HepG2 (cell line): ENCODE data around the gene TMEM247. TPM values are rescaled to one million over a fixed set of nuclear protein-coding genes. Genes with fewer than 3 reads are reported as not detected.
"Not testable (repeated sequence)": the region's sequence is repeated elsewhere in the genome, so short reads cannot be mapped to it uniquely, and the experiment has no call there.

ENCODE experiments used
- ATAC-seq: fragments of 200-7000 bp; cut with Tn5 transposase; 3 replicates; pipeline ENCODE4 v1.9.1; 2020; ENCODE audit warnings: mild to moderate bottlenecking, moderate library complexity
- BruUV-seq: library from RNA; stranded (reverse); fragments of 400-500 nt; replicated peaks from 2 replicates; lab custom pipeline; 2021; lab: Mats Ljungman, UMichigan
- CTCF ChIA-PET: fragments of 300-600 bp; formaldehyde crosslinking; extraction: SDS; loops from one replicate; lab custom pipeline; 2021; ENCODE audit warnings: low total read pairs, inconsistent platforms, low intra/inter-chr PET ratio; lab: Yijun Ruan, JAX
- POLR2A ChIA-PET: fragments of 350-600 bp; sonication (Branson Sonifier 250); formaldehyde crosslinking; loops from one replicate; lab custom pipeline; 2020; ENCODE audit warnings: antibody characterized with exemption, inconsistent platforms; lab: Yijun Ruan, JAX
- DNase-seq: peaks from one replicate; pipeline ENCODE4 v3.0.0-alpha.2; 2015; ENCODE audit warnings: low spot score
- FAIRE-seq: peaks from 3 replicates; lab custom pipeline; 2011; peaks lifted over from hg19 to GRCh38; lab: Jason Lieb, UNC
- H2AFZ ChIP-seq: one replicate; pipeline ENCODE4 v1.6.1; 2011; ENCODE audit warnings: low read length, inconsistent platforms
- H3K27ac ChIP-seq: fragments of 300-600 bp; 3 replicates; pipeline ENCODE4 v1.8.0; 2011; ENCODE audit warnings: mixed run types, mild to moderate bottlenecking, mixed read lengths, low read length, inconsistent platforms; ENCODE audit not compliant: insufficient read depth; ENCODE audit errors: extremely low read length
- H3K27me3 ChIP-seq, 2 experiments: fragments of 200-600 bp in 1 of 2; 2 replicates in 1 of 2; 3 replicates in 1 of 2; pipeline versions ENCODE4 v1.6.0 to v1.8.0; 2011; ENCODE audit warnings: low read length in 2 of 2, mild to moderate bottlenecking in 2 of 2, moderate library complexity in 2 of 2, inconsistent platforms in 1 of 2; ENCODE audit not compliant: insufficient read depth in 2 of 2, control insufficient read depth in 1 of 2
- H3K36me3 ChIP-seq, 2 experiments: fragments of 200-600 bp in 1 of 2; replicated peaks in 1 of 2; 2 replicates in 1 of 2; 3 replicates in 1 of 2; pipeline versions ENCODE4 v1.5.1 to v1.8.0; 2011; ENCODE audit warnings: low read length in 2 of 2, inconsistent platforms in 1 of 2; ENCODE audit not compliant: insufficient read depth in 2 of 2, control insufficient read depth in 1 of 2
- H3K4me1 ChIP-seq: 2 replicates; pipeline ENCODE4 v1.5.1; 2012; ENCODE audit warnings: low read length, inconsistent platforms; ENCODE audit not compliant: insufficient read depth
- H3K4me2 ChIP-seq: 2 replicates; pipeline ENCODE4 v1.6.0; 2011; ENCODE audit warnings: low read depth, low read length, inconsistent platforms
- H3K4me3 ChIP-seq, 3 experiments: fragments of 200-600 bp in 1 of 3; sonication (generic), shearing (Covaris generic) in 1 of 3; replicated peaks in 1 of 3; 2 replicates each; pipeline ENCODE4 v1.5.1; 2011 to 2016; ENCODE audit warnings: low read length in 3 of 3, inconsistent platforms in 2 of 3, low read depth in 2 of 3, mild to moderate bottlenecking in 2 of 3, control low read depth in 1 of 3, mixed read lengths in 1 of 3; ENCODE audit not compliant: insufficient read depth in 1 of 3
- H3K79me2 ChIP-seq: one replicate; pipeline ENCODE4 v1.6.1; 2011; ENCODE audit warnings: low read length, inconsistent platforms; ENCODE audit not compliant: insufficient read depth
- H3K9ac ChIP-seq: 2 replicates; pipeline ENCODE4 v1.6.0; 2011; ENCODE audit warnings: mild to moderate bottlenecking, low read depth, low read length, inconsistent platforms; ENCODE audit not compliant: insufficient read depth
- H3K9me3 ChIP-seq: 2 replicates; pipeline ENCODE4 v1.5.1; 2012; ENCODE audit warnings: mild to moderate bottlenecking, low read length
- H4K20me1 ChIP-seq: 2 replicates; pipeline ENCODE4 v1.6.0; 2011; ENCODE audit warnings: inconsistent platforms, mild to moderate bottlenecking, low read length, moderate library complexity; ENCODE audit not compliant: insufficient read depth
- CEBPB ChIP-seq: IDR thresholded peaks from 2 replicates; pipeline ENCODE4 v1.6.1; 2011; ENCODE audit warnings: low read depth, low read length, improper control_type of control experiment, borderline replicate concordance
- HNF4A ChIP-seq: sonication (generic); formaldehyde crosslinking; IDR thresholded peaks from 2 replicates; pipeline ENCODE4 v1.4.0; 2020; ENCODE audit warnings: missing genetic modification reagents
- ZNF792 ChIP-seq: IDR thresholded peaks from 2 replicates; pipeline ENCODE4 v1.6.1; 2016
- WGBS: methylation state at CpG from one replicate; pipeline ENCODE4 v1.1.6; 2017; ENCODE audit warnings: low lambda C conversion rate; 5-methylcytosine and 5-hydroxymethylcytosine counted together
- in situ Hi-C: cut with HindIII; loops from 2 replicates; pipeline ENCODE4 v1.10.0; 2017; ENCODE audit warnings: low pct_unique_long_range_greater_than_20kb; ENCODE audit not compliant: extremely low pct_ligation_motif_present
- intact Hi-C: fragments of 100-400 bp; cut with micrococcal nuclease; formaldehyde crosslinking; loops from one replicate; pipeline ENCODE4 v1.10.0; 2022; ENCODE audit not compliant: unreplicated experiment
- polyA plus RNA-seq, 8 experiments: library from polyadenylated mRNA; depleted of rRNA in 3 of 8; stranded (reverse) in 7 of 8; unstranded in 1 of 8; fragments of >200 nt; fragmentation: Illumina TruSeq in 4 of 8; extraction: Trizol in 4 of 8; gene quantifications; 2 replicates each; pipeline versions ENCODE4 v1.2.1 to v1.2.3, GENCODE V29; 2011 to 2016; ENCODE audit warnings: low read depth in 4 of 8, missing spikeins in 1 of 8, mixed read lengths in 1 of 8; ENCODE audit not compliant: insufficient read depth in 1 of 8
- total RNA-seq, 5 experiments: library from RNA; depleted of rRNA; stranded (reverse); fragments of >200 nt; fragmentation: Illumina TruSeq; extraction: Trizol; gene quantifications; 2 replicates each; pipeline ENCODE4 v1.2.3, GENCODE V29; 2016; ENCODE audit warnings: low read depth in 1 of 5

Gene TMEM247
- total and polyA plus RNA-seq, 2 of the 13 experiments (the other 11 are each of a cell fraction or from before 2014, with no cell fraction given), result not detected

GRCh38 chr2:46471697-46472096, 7.7 kb upstream of the TMEM247 start:
- H3K4me1 ChIP-seq, result no peaks in the 10 kb centered on the region
- in situ Hi-C loops (no loop called here), intact Hi-C loops (no loop called here)
- DNase-seq (no peak), FAIRE-seq (no peak), ATAC-seq (peak; percentile 81)
- H3K79me2 ChIP-seq, result no peaks in the 10 kb centered on the region
- H3K9ac ChIP-seq, result no peak overlapping the region
- H2AFZ ChIP-seq, result no peak overlapping the region
- H3K4me3 ChIP-seq, result no peak overlapping the region
- WGBS, result 0% methylated on average over 1 of the region's 1 CpG
- no peaks in the 10 kb centered on the region for H4K20me1 ChIP-seq
- H3K36me3 ChIP-seq, result no peaks in the 10 kb centered on the region
- no TSS peak for BruUV-seq
- TF ChIP-seq HNF4A (CRISPR knock-in tag), result peak; percentile 53
- TF ChIP-seq CEBPB, result peak; percentile 47; the same call in 1 of the 2 replicates
- TF ChIP-seq ZNF792 (CRISPR knock-in tag), result no peak
- H3K27me3 ChIP-seq, result peaks cover 2 to 9% of the 10 kb centered on the region in 2 experiments; a peak in 2 of 5 replicates
- CTCF ChIA-PET, result no interaction called here
- no peaks in the 10 kb centered on the region for H3K9me3 ChIP-seq
- no peak overlapping the region for H3K4me2 ChIP-seq
- POLR2A ChIA-PET, result no interaction called here
- no peak overlapping the region for H3K27ac ChIP-seq

DNA sequence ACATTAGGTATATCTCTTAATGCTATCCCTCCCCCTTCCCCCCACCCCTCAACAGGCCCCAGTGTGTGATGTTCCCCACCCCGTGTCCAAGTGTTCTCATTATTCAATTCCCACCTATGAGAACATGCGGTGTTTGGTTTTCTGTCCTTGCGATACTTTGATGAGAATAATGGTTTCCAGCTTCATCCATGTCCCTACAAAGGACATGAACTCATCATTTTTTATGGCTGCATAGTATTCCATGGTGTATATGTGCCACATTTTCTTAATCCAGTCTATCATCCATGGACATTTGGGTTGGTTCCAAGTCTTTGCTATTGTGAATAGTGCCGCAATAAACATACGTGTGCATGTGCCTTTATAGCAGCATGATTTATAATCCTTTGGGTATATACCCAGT, 7.2 kb upstream of the TMEM247 start:
- H3K4me3 ChIP-seq, H3K4me1 ChIP-seq, H4K20me1 ChIP-seq, intact Hi-C loops, in situ Hi-C loops, FAIRE-seq, BruUV-seq, H3K9ac ChIP-seq, H3K36me3 ChIP-seq, DNase-seq, H3K27ac ChIP-seq, H2AFZ ChIP-seq, CTCF ChIA-PET, ATAC-seq, H3K27me3 ChIP-seq, H3K4me2 ChIP-seq, H3K9me3 ChIP-seq, POLR2A ChIA-PET, H3K79me2 ChIP-seq: not testable (repeated sequence)
- WGBS, result 92% methylated on average over 5 of the region's 5 CpGs
